Adrenal gland (tissue), 12 donors: ENCODE data around the gene FUT9. TPM values are rescaled to one million over a fixed set of nuclear protein-coding genes. Genes with fewer than 3 reads are reported as not detected.

ENCODE experiments used
- DNase-seq, 7 donors: peaks; one replicate each; pipeline ENCODE4 v3.0.0-alpha.2; 2019 to 2020
- H3K27ac ChIP-seq, 5 donors: fragments of 200-600 bp; sonication (generic) in 4 of 5; 1 replicate in 3 of 5; 2 replicates in 2 of 5; pipeline versions ENCODE4 v1.5.1 to v1.8.0; 2016 to 2020; ENCODE audit warnings: mild to moderate bottlenecking in 1 of 5
- H3K27me3 ChIP-seq: fragments of 200-600 bp; 2 replicates; pipeline ENCODE4 v1.8.0; 2021
- H3K36me3 ChIP-seq, 2 donors: fragments of 200-600 bp; replicated peaks in 1 of 2; 1 replicate in 1 of 2; 2 replicates in 1 of 2; pipeline versions ENCODE4 v1.5.1 to v1.8.0; 2018 to 2022
- H3K4me1 ChIP-seq, 2 donors: fragments of 200-600 bp; replicated peaks in 1 of 2; 1 replicate in 1 of 2; 2 replicates in 1 of 2; pipeline versions ENCODE4 v1.5.1 to v1.8.0; 2018 to 2021
- H3K4me3 ChIP-seq, 4 donors: fragments of 200-600 bp; sonication (generic) in 3 of 4; one replicate each; pipeline ENCODE4 v1.5.1; 2016 to 2018
- H3K9me3 ChIP-seq, 3 donors: fragments of 200-600 bp; sonication (generic) in 1 of 3; replicated peaks in 1 of 3; 1 replicate in 2 of 3; 2 replicates in 1 of 3; pipeline versions ENCODE4 v1.5.1 to v1.8.0; 2016 to 2021
- POLR2A ChIP-seq, 2 donors: fragments of 450-650 bp; IDR thresholded peaks; one replicate each; pipeline ENCODE4 v1.6.1; 2017; ENCODE audit warnings: antibody characterized with exemption in 2 of 2, mild to moderate bottlenecking in 2 of 2, moderate library complexity in 1 of 2
- WGBS, 4 donors: extraction: QIAGEN DNeasy Blood & Tissue Kit in 2 of 4; methylation state at CpG; one replicate each; pipeline versions ENCODE4 v1.1.5 to v1.1.7; 2013 to 2017; 5-methylcytosine and 5-hydroxymethylcytosine counted together
- intact Hi-C, 2 donors: fragments of 100-400 bp; cut with DNase I; formaldehyde crosslinking; loops; one replicate each; pipeline versions ENCODE4 v1.14.1 to v1.15.0; 2022 to 2023
- polyA plus RNA-seq, 3 donors: library from polyadenylated mRNA; stranded (reverse); fragments of 200-250 nt in 2 of 3; fragments of 350-450 nt in 1 of 3; fragmentation: Illumina TruSeq in 1 of 3; extraction: RNeasy Lipid Tissue Mini Kit (QIAGEN cat#74804) in 1 of 3; gene quantifications; one replicate each; pipeline ENCODE4 v1.2.3, GENCODE V29; 2013 to 2014
- total RNA-seq, 9 donors: library from RNA; depleted of rRNA in 4 of 9; stranded (reverse); fragments of >200 nt in 4 of 9; fragments of 120-200 nt in 1 of 9; fragmentation: NEBNext Ultra II Directional in 1 of 9; extraction: Animal tissue kit (Norgen Biotek cat#: 25700) in 1 of 9; gene quantifications; one replicate each; pipeline versions ENCODE4 v1.1.0 to v1.2.4, GENCODE V29; 2013 to 2023
- TF ChIP-seq, protein P1 (sequence below), 6 experiments: fragments of 450-650 bp in 4 of 6; fragments of 200-600 bp in 2 of 6; sonication (generic) in 1 of 6; IDR thresholded peaks; 1 replicate in 5 of 6; 2 replicates in 1 of 6; pipeline versions ENCODE4 v1.5.1 to v1.8.0; 2016 to 2021; ENCODE audit warnings: antibody characterized with exemption in 6 of 6, mild to moderate bottlenecking in 2 of 6, moderate library complexity in 1 of 6
- donor health status: healthy with polysubstance abuse.
- donor health status: Bipolar disorder and iron deficiency.
- donor health status: DM: yes; HTN: yes; CAD: no.
- donor health status: DM: no; HTN: no; CAD: no.
- donor health status: DM: no; HTN: no; CAD: no.
- donor health status: DM: yes; HTN: yes; CAD: no.

The FUT9 gene
- total and polyA plus RNA-seq, 12 donors: 0.07 to 0.33 (median 0.27) TPM; not detected in 5

DNA sequence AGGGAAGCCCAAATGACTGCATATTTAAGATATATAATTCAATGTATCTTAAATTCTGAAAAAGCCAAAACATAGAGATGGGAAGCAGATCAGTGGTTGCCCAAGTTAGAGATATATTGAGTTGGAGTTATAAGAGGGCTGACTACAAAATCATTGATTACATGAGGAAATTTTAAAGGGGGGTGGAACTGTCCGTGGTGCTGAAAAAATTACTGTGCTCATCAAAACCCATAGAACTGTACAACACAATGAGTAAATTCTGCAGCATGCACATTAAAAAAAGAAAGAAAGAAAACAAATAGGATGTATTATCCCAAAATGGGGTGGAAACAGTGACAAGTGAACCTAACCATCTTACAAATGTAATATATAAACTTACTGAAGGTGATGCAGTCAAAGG is 100.9 kb downstream of the FUT9 start:
- Histone ChIP-seq H3K4me3 (no peak overlapping the region), H3K27me3 (no peaks in the 10 kb centered on the region), H3K36me3 (no peaks in the 10 kb centered on the region), H3K9me3 (no peaks in the 10 kb centered on the region), H3K4me1 (no peaks in the 10 kb centered on the region), H3K27ac (no peak overlapping the region)
- no peak for TF ChIP-seq POLR2A (IDR thresholded peaks at IDR 0.05)
- TF ChIP-seq, protein P1, sequence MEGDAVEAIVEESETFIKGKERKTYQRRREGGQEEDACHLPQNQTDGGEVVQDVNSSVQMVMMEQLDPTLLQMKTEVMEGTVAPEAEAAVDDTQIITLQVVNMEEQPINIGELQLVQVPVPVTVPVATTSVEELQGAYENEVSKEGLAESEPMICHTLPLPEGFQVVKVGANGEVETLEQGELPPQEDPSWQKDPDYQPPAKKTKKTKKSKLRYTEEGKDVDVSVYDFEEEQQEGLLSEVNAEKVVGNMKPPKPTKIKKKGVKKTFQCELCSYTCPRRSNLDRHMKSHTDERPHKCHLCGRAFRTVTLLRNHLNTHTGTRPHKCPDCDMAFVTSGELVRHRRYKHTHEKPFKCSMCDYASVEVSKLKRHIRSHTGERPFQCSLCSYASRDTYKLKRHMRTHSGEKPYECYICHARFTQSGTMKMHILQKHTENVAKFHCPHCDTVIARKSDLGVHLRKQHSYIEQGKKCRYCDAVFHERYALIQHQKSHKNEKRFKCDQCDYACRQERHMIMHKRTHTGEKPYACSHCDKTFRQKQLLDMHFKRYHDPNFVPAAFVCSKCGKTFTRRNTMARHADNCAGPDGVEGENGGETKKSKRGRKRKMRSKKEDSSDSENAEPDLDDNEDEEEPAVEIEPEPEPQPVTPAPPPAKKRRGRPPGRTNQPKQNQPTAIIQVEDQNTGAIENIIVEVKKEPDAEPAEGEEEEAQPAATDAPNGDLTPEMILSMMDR (IDR thresholded peaks at IDR 0.05): no peak
- no peak for DNase-seq
- intact Hi-C loops: no loop called here
- 23 to 47% (median 37%) methylated on average over 1 of the region's 1 CpG for WGBS, 4 donors

DNA sequence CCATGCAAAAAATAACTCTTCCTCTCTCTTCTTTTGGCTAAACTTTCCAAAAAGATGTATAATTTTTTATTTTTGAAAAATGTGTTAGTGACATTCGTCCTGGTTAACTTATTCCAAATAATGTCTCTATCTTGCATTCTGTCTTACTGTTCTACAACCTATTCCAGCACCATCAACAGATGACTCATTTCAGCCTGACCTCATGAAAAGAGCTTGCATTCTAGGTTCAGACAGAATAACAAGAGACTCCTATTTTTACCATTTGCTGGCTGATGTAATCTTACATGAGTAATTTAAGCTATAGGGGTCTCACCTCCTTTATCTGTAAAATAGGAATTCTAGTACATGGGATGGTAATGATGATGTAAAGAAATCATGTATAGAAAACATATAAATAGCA is 109.0 kb downstream of the FUT9 start:
- Histone ChIP-seq H3K9me3 (no peaks in the 10 kb centered on the region), H3K4me1 (no peaks in the 10 kb centered on the region), H3K27me3 (no peaks in the 10 kb centered on the region), H3K27ac (no peak overlapping the region), H3K4me3 (no peak overlapping the region), H3K36me3 (no peaks in the 10 kb centered on the region)
- no peak for DNase-seq
- 33 to 48% (median 40%) methylated on average over 1 of the region's 1 CpG for WGBS, 4 donors
- no peak for TF ChIP-seq POLR2A (IDR thresholded peaks at IDR 0.05)
- TF ChIP-seq, protein P1 (IDR thresholded peaks at IDR 0.05): no peak
- intact Hi-C loops: no loop called here

DNA sequence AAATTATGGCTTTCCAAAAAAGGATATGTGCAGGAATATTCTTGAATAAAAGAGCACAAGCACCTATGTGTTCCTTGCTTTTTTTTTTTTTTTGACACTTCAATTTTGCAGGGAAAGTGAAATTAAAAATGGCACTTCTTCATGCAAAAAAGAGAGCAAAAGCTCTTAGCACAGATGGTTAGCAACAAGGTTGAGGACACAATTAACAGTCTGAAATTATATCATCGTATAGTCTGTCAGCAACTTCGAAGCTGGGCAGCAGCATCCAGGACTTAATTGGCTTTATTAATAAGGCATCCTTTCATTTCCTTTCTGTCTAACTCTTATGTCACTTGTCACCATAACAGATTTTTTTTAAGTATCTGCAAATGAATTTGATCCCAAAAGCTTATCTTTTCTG is 122.6 kb downstream of the FUT9 start:
- no peak for DNase-seq
- intact Hi-C loops: no loop called here
- no peak overlapping the region for H3K27ac ChIP-seq
- no peak overlapping the region for H3K4me3 ChIP-seq
- H3K4me1 ChIP-seq: no peaks in the 10 kb centered on the region
- WGBS, 4 donors: 70 to 84% (median 76%) methylated on average over 2 of the region's 2 CpGs
- H3K36me3 ChIP-seq: no peaks in the 10 kb centered on the region
- H3K9me3 ChIP-seq: no peaks in the 10 kb centered on the region
- no peaks in the 10 kb centered on the region for H3K27me3 ChIP-seq
- TF ChIP-seq POLR2A (IDR thresholded peaks at IDR 0.05): no peak
- TF ChIP-seq, protein P1 (IDR thresholded peaks at IDR 0.05): no peak

DNA sequence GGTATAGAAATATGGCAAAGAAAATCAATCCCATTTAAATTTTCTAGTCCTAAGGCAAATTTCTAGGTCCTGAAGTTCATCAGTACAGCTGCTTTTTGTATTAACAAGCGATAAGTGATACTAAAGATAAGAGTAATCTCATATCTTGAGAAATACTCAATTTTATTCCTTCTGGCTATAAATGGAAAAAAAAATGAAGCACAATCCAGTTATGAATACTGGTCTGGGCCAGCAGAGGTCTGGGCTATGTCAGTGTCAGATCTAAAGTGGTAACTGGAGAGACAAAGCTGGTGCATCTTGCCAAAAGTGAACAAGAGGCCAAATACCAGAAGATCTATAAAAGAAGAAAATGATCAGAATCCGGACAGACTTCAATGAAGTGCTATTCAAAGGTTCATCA is 126.4 kb downstream of the FUT9 start:
- Histone ChIP-seq H3K4me1 (no peaks in the 10 kb centered on the region), H3K36me3 (no peaks in the 10 kb centered on the region), H3K27me3 (no peaks in the 10 kb centered on the region), H3K4me3 (no peak overlapping the region), H3K27ac (no peak overlapping the region), H3K9me3 (no peaks in the 10 kb centered on the region)
- TF ChIP-seq, protein P1 (IDR thresholded peaks at IDR 0.05): no peak
- no peak for TF ChIP-seq POLR2A (IDR thresholded peaks at IDR 0.05)
- DNase-seq: no peak
- intact Hi-C loops: no loop called here
- 66 to 71% (median 70%) methylated on average over 2 of the region's 2 CpGs for WGBS, 4 donors
